ENCODE results near the gene TAGLN. TPM values are rescaled to one million over a fixed set of nuclear protein-coding genes. Genes with fewer than 3 reads are reported as not detected.

TAGLN gene
- total RNA-seq, 1 donor from 2014 or later, result 1,988 TPM

GRCh38 chr11:117222991-117223740 lies 24.0 kb downstream of the TAGLN start:
- DNase-seq (ENCODE audit: low spot score) (peak; percentile 52), ATAC-seq (no peak)
- intact Hi-C loops (cut with DNase I), result loop anchor here (10.0 kb wide), 2 partner anchors 348 to 428 kb away; partner anchors contain the start of gene APOA5

DNA sequence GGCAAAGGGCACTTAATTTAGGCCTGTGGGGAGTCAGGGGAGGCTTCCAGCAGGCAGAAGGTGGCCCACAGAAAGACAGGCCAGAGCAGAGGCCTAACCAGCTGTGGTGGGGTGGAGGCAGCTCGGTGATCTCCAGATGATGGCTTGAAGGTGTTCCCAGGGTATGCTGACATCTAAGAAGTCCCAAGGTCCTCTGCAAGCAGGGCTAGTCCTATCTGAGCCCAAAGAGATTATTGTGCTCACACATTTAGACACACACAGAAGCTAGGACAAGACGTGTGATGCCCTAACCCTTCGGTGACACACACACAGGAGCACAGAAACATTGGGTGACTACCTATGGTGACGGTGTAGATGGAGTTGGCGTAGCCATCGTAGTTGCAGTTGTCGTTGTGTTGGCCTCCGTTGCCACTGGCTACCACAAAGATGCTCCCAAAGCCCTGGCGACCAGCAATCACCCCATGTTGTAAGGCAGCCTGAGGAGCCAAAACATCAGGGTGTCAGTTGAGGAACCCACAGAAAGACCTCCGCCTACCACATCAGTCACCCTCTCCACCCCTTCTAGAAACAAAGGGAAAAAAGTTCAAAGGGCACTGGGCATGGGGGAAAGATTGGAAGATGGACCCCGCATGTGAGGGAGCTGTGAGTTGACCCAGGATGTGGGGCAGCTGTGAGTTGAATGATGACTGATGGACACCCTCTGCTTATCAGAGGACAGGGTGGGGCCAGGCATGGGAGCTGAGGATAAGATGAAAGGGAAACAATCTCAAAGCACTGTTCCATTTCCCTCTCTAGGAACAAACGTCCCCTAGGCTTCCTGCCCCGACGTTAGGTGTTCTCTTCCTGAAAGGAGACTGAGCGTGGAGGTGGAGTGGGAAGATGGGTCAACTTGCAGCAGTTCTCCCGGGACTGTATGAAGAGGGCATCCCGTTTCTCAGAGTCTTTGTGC lies 24.8 kb downstream of the TAGLN start:
- ATAC-seq (no peak), DNase-seq (ENCODE audit: low spot score) (peak; percentile 45)
- intact Hi-C loops (cut with DNase I), result loop anchor here (10.0 kb wide), 2 partner anchors 349 to 429 kb away; partner anchors contain the start of gene APOA5

- peak; percentile 52 for DNase-seq (ENCODE audit: low spot score)
Observed at GRCh38 chr11:117225553-117226170, 26.5 kb downstream of the TAGLN start.

GRCh38 chr11:117226388-117227385 lies 27.5 kb downstream of the TAGLN start:
- intact Hi-C loops (cut with DNase I), result loop anchor here (10.0 kb wide), 2 partner anchors 352 to 432 kb away; partner anchors contain the start of gene APOA5

More at GRCh38 chr11:117225553-117226170, 26.5 kb downstream of the TAGLN start:
- ATAC-seq, result no peak
- intact Hi-C loops (cut with DNase I), result loop anchor here (10.0 kb wide), 2 partner anchors 351 to 431 kb away; partner anchors contain the start of gene APOA5

GRCh38 chr11:117228091-117228490 lies 28.9 kb downstream of the TAGLN start:
- ATAC-seq (no peak), DNase-seq (ENCODE audit: low spot score) (no peak)
- intact Hi-C loops (cut with DNase I), result loop anchor here (10.0 kb wide), 2 partner anchors 353 to 433 kb away; partner anchors contain the start of gene APOA5

More at GRCh38 chr11:117226388-117227385, 27.5 kb downstream of the TAGLN start:
- DNase-seq (ENCODE audit: low spot score), result peak; percentile 64
- ATAC-seq, result peak; percentile 57

- no peak for DNase-seq (ENCODE audit: low spot score)
- intact Hi-C loops (cut with DNase I), result loop anchor here (10.0 kb wide), 2 partner anchors 355 to 435 kb away; partner anchors contain the start of gene APOA5
- no peak for ATAC-seq
Observed at GRCh38 chr11:117229411-117229810, 30.2 kb downstream of the TAGLN start.

DNA sequence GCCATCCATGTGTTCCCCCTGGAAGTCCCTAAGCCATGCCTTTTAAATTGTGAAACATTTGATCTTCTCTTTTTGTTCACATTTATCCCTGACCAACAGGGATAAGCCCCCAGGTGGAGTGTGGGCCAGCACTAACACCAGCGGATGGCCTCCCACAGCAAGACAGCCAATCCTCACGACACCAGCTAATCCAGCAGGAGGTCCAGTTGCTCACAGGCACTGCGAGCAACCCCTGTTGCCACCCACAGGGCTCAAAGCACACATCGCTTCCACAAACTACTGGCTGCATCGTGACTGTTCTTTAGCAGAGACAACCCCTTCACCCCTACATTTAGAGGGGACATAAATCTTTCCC lies 30.7 kb downstream of the TAGLN start:
- DNase-seq (ENCODE audit: low spot score), result no peak
- intact Hi-C loops (cut with DNase I), result loop anchor here (10.0 kb wide), 2 partner anchors 355 to 435 kb away; partner anchors contain the start of gene APOA5
- ATAC-seq, result no peak

- intact Hi-C loops (cut with DNase I), result no loop called here
- ATAC-seq, result no peak
- DNase-seq (ENCODE audit: low spot score), result no peak
Observed at GRCh38 chr11:117230286-117230961, 31.3 kb downstream of the TAGLN start.

GRCh38 chr11:117230999-117231841 lies 32.0 kb downstream of the TAGLN start:
- ATAC-seq, result no peak
- intact Hi-C loops (cut with DNase I), result no loop called here
- no peak for DNase-seq (ENCODE audit: low spot score)

- DNase-seq (ENCODE audit: low spot score) (peak; percentile 86), ATAC-seq (no peak)
- intact Hi-C loops (cut with DNase I), result no loop called here
Observed at GRCh38 chr11:117231842-117232091, 32.6 kb downstream of the TAGLN start, which contains the start of gene PCSK7. Gene PCSK7, minus strand, starts transcription at chr11:117232073. Its CDS starts 2,229 bp downstream, at chr11:117229844.

- peak; percentile 85 for DNase-seq (ENCODE audit: low spot score)
- intact Hi-C loops (cut with DNase I), result no loop called here
Observed at GRCh38 chr11:117232092-117232878, 33.1 kb downstream of the TAGLN start, which contains the start of gene RNF214. Gene RNF214, plus strand, starts transcription at chr11:117232671. Its CDS starts 1,602 bp downstream, at chr11:117234273.

DNA sequence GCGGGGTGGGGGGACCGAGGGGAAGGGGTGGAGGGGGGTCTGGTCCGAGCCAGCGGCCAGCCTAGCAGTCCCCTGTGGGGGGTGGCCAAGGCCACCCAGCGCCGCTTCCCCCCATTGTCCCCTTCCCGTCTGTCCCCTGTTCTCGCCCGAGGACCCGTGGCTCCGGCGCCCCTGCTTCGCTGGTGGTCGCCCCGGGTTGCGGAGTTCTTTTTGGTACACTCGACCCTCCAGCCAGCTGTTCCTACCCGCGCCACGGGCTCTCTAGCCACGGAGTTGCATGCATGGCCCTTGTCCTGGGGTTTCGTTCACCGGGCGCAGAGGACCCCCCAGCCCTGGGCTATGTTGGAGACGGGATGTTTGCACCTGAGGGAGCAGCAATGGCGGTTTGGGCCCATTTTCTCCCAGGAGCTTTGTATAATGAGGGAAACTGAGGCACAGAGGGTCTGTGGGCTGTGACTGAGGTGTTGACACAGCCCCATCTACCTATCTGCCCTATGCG lies 33.8 kb downstream of the TAGLN start:
- intact Hi-C loops (cut with DNase I), result no loop called here
- ATAC-seq (peak; percentile 42), DNase-seq (ENCODE audit: low spot score) (no peak)

More at GRCh38 chr11:117232092-117232878, 33.1 kb downstream of the TAGLN start, which contains the start of gene RNF214:
- peak; percentile 82 for ATAC-seq

DNA sequence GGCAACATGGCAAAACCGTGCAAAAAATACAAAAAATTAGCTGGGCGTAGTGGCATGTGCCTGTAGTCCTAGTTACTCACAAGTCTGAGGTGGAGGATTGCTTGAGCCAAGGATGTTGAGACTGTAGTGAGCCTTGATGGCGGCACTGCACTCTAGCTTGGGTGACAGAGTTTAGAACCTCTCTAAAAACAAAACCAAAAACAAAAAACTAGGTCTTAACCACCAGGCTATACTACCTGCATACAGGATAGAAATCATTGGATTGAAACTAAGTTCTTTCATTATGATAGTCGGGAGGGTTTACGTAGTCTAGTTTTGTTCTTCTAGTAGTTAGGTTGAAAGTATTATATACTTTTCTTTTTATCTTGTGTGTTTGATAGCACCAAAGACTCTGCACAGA lies 39.1 kb downstream of the TAGLN start:
- no peak for DNase-seq (ENCODE audit: low spot score)
- intact Hi-C loops (cut with DNase I), result loop anchor here (5.0 kb wide), 1 partner anchor 704 kb away; no protein-coding TSS in a partner anchor
- no peak for ATAC-seq

DNA sequence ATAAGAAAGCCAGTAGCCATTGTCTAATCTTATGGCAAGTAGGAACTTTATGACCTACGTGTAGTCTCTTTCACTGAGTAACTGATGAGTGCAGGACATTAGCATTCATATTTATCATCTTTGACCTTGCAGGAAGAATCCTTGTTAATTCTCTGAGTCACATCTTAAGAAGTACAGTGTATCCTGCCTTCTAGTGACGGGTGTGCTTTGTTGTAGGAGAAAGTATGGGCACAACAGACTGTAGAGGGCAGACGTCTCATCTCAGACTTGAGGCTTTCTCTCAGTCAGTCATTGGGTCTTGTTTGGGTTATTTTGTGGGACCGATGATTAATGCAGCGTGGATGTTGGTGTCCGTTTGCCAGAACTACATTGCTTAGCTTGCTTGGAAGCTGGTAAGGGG lies 40.1 kb downstream of the TAGLN start:
- intact Hi-C loops (cut with DNase I), result loop anchor here (5.0 kb wide), 1 partner anchor 703 kb away; no protein-coding TSS in a partner anchor
- no peak for ATAC-seq
- DNase-seq (ENCODE audit: low spot score), result no peak

GRCh38 chr11:117248341-117248740 lies 49.2 kb downstream of the TAGLN start:
- DNase-seq (ENCODE audit: low spot score) (no peak), ATAC-seq (no peak)
- intact Hi-C loops (cut with DNase I), result no loop called here
